Hepatocyte (in vitro differentiated cells): ENCODE results near the gene GOLGA7B. TPM values are rescaled to one million over a fixed set of nuclear protein-coding genes. Genes with fewer than 3 reads are reported as not detected.

Source experiments
- DNase-seq: peaks from one replicate; pipeline ENCODE4 v3.0.0-alpha.2; 2016; ENCODE audit warnings: low spot score
- H2AFZ ChIP-seq: fragments of 200-600 bp; sonication (generic); 2 replicates; pipeline ENCODE4 v1.6.0; 2016; ENCODE audit warnings: antibody characterized with exemption, mild to moderate bottlenecking
- H3K27ac ChIP-seq: fragments of 200-600 bp; sonication (generic); 2 replicates; pipeline ENCODE4 v1.5.1; 2016; ENCODE audit warnings: mild to moderate bottlenecking
- H3K27me3 ChIP-seq: fragments of 200-600 bp; sonication (generic); 2 replicates; pipeline ENCODE4 v1.6.1; 2016
- H3K36me3 ChIP-seq: fragments of 200-600 bp; sonication (generic); replicated peaks from 2 replicates; pipeline ENCODE4 v1.5.1; 2016; ENCODE audit warnings: low read depth; ENCODE audit not compliant: insufficient read depth
- H3K4me1 ChIP-seq: fragments of 200-600 bp; sonication (generic); 2 replicates; pipeline ENCODE4 v1.5.1; 2016; ENCODE audit warnings: mild to moderate bottlenecking, moderate library complexity; ENCODE audit not compliant: insufficient read depth
- H3K4me2 ChIP-seq: fragments of 200-600 bp; sonication (generic); 2 replicates; pipeline ENCODE4 v1.6.0; 2016
- H3K4me3 ChIP-seq: fragments of 200-600 bp; sonication (generic); 2 replicates; pipeline ENCODE4 v1.5.1; 2016; ENCODE audit warnings: mild to moderate bottlenecking
- H3K79me2 ChIP-seq: fragments of 200-600 bp; sonication (generic); 2 replicates; pipeline ENCODE4 v1.6.0; 2017; ENCODE audit warnings: mild to moderate bottlenecking
- H3K9me2 ChIP-seq: fragments of 200-600 bp; sonication (generic); replicated peaks from 2 replicates; pipeline ENCODE4 v1.6.0; 2017; ENCODE audit warnings: mild to moderate bottlenecking; ENCODE audit not compliant: insufficient read depth
- H3K9me3 ChIP-seq: fragments of 200-600 bp; sonication (generic); 2 replicates; pipeline ENCODE4 v1.5.1; 2016; ENCODE audit warnings: low read depth, mild to moderate bottlenecking
- H4K20me1 ChIP-seq: fragments of 200-600 bp; sonication (generic); 2 replicates; pipeline ENCODE4 v1.6.0; 2016; ENCODE audit warnings: mild to moderate bottlenecking; ENCODE audit not compliant: insufficient read depth, poor library complexity, severe bottlenecking
- CTCF ChIP-seq: fragments of 200-600 bp; sonication (generic); IDR thresholded peaks from 2 replicates; pipeline ENCODE4 v1.5.1; 2016; ENCODE audit warnings: antibody characterized with exemption, mild to moderate bottlenecking; ENCODE audit not compliant: poor library complexity
- EZH2 ChIP-seq: fragments of 200-600 bp; sonication (generic); IDR thresholded peaks from 2 replicates; pipeline ENCODE4 v1.6.1; 2016; ENCODE audit warnings: antibody characterized with exemption, mild to moderate bottlenecking, borderline replicate concordance
- EZH2phosphoT487 ChIP-seq: fragments of 200-600 bp; sonication (generic); IDR thresholded peaks from one replicate; pipeline ENCODE4 v1.6.1; 2018; ENCODE audit warnings: antibody characterized with exemption, mild to moderate bottlenecking, low read depth, moderate library complexity; ENCODE audit not compliant: unreplicated experiment, severe bottlenecking
- WGBS: methylation state at CpG from one replicate; pipeline ENCODE4 v1.1.6; 2016; ENCODE audit warnings: low lambda C conversion rate; ENCODE audit errors: missing lambda C conversion rate; 5-methylcytosine and 5-hydroxymethylcytosine counted together
- polyA plus RNA-seq: library from polyadenylated mRNA; unstranded; fragments of >200 nt; fragmentation: Nextera tagmentation; extraction: Ambion mirVana; gene quantifications from 2 replicates; pipeline ENCODE4 v1.2.1, GENCODE V29; 2016
- total RNA-seq: library from RNA; depleted of rRNA; stranded (reverse); fragments of >200 nt; gene quantifications from 2 replicates; pipeline ENCODE4 v1.2.3, GENCODE V29; 2014

GOLGA7B gene
- total and polyA plus RNA-seq, 2 experiments from 2014 or later: 0.15 to 1.5 TPM

- Histone ChIP-seq H3K9me3 (no peaks in the 10 kb centered on the region), H3K4me3 (no peak overlapping the region), H3K79me2 (no peaks in the 10 kb centered on the region), H3K27ac (no peak overlapping the region), H3K27me3 (no peaks in the 10 kb centered on the region), H3K4me1 (no peaks in the 10 kb centered on the region), H3K4me2 (no peak overlapping the region), H3K36me3 (no peaks in the 10 kb centered on the region), H2AFZ (no peak overlapping the region), H3K9me2 (no peaks in the 10 kb centered on the region), H4K20me1 (no peaks in the 10 kb centered on the region)
- WGBS: 89% methylated on average over 12 of the region's 12 CpGs
- DNase-seq: no peak
- no peak for TF ChIP-seq EZH2
Observed at GRCh38 chr10:97823734-97824133, 25.9 kb upstream of the GOLGA7B start.

- 94% methylated on average over 11 of the region's 12 CpGs for WGBS
- Histone ChIP-seq H2AFZ (no peak overlapping the region), H3K36me3 (no peaks in the 10 kb centered on the region), H3K27me3 (no peaks in the 10 kb centered on the region), H3K4me3 (no peak overlapping the region), H3K9me3 (no peaks in the 10 kb centered on the region), H3K4me2 (no peak overlapping the region), H3K9me2 (no peaks in the 10 kb centered on the region), H3K27ac (no peak overlapping the region), H3K4me1 (no peaks in the 10 kb centered on the region), H4K20me1 (no peaks in the 10 kb centered on the region), H3K79me2 (no peaks in the 10 kb centered on the region)
- no peak for DNase-seq
- TF ChIP-seq CTCF: no peak
- no peak for TF ChIP-seq EZH2
- no peak for TF ChIP-seq EZH2phosphoT487
Observed at GRCh38 chr10:97825020-97825760, 24.5 kb upstream of the GOLGA7B start.

- no peak for DNase-seq
- H3K4me1 ChIP-seq: no peaks in the 10 kb centered on the region
- H3K4me2 ChIP-seq: no peak overlapping the region
- no peaks in the 10 kb centered on the region for H3K9me3 ChIP-seq
- no peaks in the 10 kb centered on the region for H3K9me2 ChIP-seq
- no peaks in the 10 kb centered on the region for H4K20me1 ChIP-seq
- H3K27me3 ChIP-seq: no peaks in the 10 kb centered on the region
- no peak overlapping the region for H3K4me3 ChIP-seq
- H3K79me2 ChIP-seq: no peaks in the 10 kb centered on the region
- H3K27ac ChIP-seq: no peak overlapping the region
- H3K36me3 ChIP-seq: no peaks in the 10 kb centered on the region
- TF ChIP-seq EZH2phosphoT487: no peak
- no peak for TF ChIP-seq CTCF
- no peak for TF ChIP-seq EZH2
- no peak overlapping the region for H2AFZ ChIP-seq
- 77% methylated on average over 1 of the region's 1 CpG for WGBS
Observed at GRCh38 chr10:97826892-97827291, 22.8 kb upstream of the GOLGA7B start.

- 55% methylated on average over 10 of the region's 10 CpGs for WGBS
- no peaks in the 10 kb centered on the region for H3K36me3 ChIP-seq
- no peak for DNase-seq
- no peak overlapping the region for H3K4me3 ChIP-seq
- H3K9me2 ChIP-seq: no peaks in the 10 kb centered on the region
- no peak overlapping the region for H3K4me2 ChIP-seq
- H3K79me2 ChIP-seq: no peaks in the 10 kb centered on the region
- TF ChIP-seq EZH2: no peak
- TF ChIP-seq EZH2phosphoT487: no peak
- TF ChIP-seq CTCF: no peak
- no peaks in the 10 kb centered on the region for H4K20me1 ChIP-seq
- no peaks in the 10 kb centered on the region for H3K4me1 ChIP-seq
- no peaks in the 10 kb centered on the region for H3K9me3 ChIP-seq
- no peak overlapping the region for H2AFZ ChIP-seq
- no peak overlapping the region for H3K27ac ChIP-seq
- H3K27me3 ChIP-seq: peaks cover 4% of the 10 kb centered on the region
Observed at GRCh38 chr10:97827702-97828291, 21.8 kb upstream of the GOLGA7B start.
